Natural killer cell treated with Interleukin-12 subunit alpha and Interleukin-12 subunit beta and Interleukin-15 and Interleukin-18, amount 100 ng/mL, for 72 hours (primary cell): ENCODE data around the gene GLDC. TPM values are rescaled to one million over a fixed set of nuclear protein-coding genes. Genes with fewer than 3 reads are reported as not detected.
A peak's percentile ranks its signal among the peaks of the same experiment; 100 is the strongest.

Experiments
- ATAC-seq, 2 donors: fragments of 150-1000 bp; cut with Tn5 transposase in 1 of 2; sonication (Bioruptor Pico), chemical (Tn5 transposase) in 1 of 2; 2 replicates each; pipeline ENCODE4 v1.10.0; 2021
- DNase-seq: peaks from one replicate; pipeline ENCODE4 v3.0.0; 2022; ENCODE audit warnings: low spot score
- H3K27ac Mint-ChIP-seq, 2 donors: 1 replicate in 1 of 2; 2 replicates in 1 of 2; pipeline ENCODE4 v1.8.0; 2022; ENCODE audit warnings: mixed read lengths in 2 of 2, mild to moderate bottlenecking in 1 of 2, moderate library complexity in 1 of 2
- H3K27me3 Mint-ChIP-seq, 2 donors: 1 replicate in 1 of 2; 2 replicates in 1 of 2; pipeline ENCODE4 v1.8.0; 2022; ENCODE audit warnings: mixed read lengths in 2 of 2
- H3K36me3 Mint-ChIP-seq: one replicate; pipeline ENCODE4 v1.8.0; 2022; ENCODE audit warnings: mixed read lengths
- H3K4me1 Mint-ChIP-seq, 2 donors: 1 replicate in 1 of 2; 2 replicates in 1 of 2; pipeline ENCODE4 v1.8.0; 2022; ENCODE audit warnings: low read depth in 2 of 2, mixed read lengths in 2 of 2, mild to moderate bottlenecking in 1 of 2
- H3K4me3 Mint-ChIP-seq: one replicate; pipeline ENCODE4 v1.8.0; 2022; ENCODE audit warnings: mixed read lengths
- H3K9me3 Mint-ChIP-seq: 2 replicates; pipeline ENCODE4 v1.8.0; 2022; ENCODE audit warnings: mixed read lengths
- total RNA-seq, 2 donors: library from RNA; stranded (reverse); gene quantifications; one replicate each; pipeline ENCODE4 v1.2.3, GENCODE V29; 2022

The GLDC gene
- total RNA-seq, 2 donors from 2014 or later = 1.4 to 15.2 TPM

DNA sequence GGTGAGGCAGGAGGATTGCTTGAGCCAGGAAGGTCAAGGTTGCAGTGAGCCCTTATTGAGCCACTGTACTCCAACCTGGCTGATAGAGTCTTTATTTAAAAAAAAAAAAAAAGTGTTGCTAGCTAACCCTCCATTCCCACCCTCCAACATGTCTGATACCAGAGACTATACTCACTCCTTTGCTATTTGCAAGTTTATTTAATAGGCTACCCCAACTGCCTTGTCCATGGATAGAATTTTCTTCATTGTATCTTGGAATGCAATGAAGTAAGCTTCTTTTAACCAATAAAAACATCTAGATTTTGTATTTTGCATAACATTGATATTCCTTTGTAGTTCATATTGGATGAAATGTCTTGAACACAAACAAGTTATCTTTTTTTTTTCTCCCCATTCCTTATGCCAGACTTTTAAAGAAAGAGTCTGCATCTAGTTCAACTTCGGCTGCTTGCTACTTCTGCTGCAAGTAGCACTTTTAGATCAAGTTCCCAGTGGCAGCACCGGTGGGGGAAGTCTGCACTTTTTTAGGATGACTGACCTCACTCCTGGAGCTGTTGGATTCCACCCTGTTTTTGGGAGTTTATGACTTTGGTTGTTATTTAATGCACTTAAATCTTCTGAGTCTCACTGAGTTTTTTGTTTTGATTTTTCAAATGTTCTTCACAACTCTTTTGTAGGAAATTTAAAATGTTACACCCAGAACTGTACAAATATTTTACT, 120.0 kb downstream of the GLDC start:
- Mint-ChIP-seq H3K36me3 (peaks cover 13% of the 10 kb centered on the region), H3K4me3 (no peak overlapping the region), H3K9me3 (no peaks in the 10 kb centered on the region), H3K27ac (no peak overlapping the region), H3K27me3 (no peaks in the 10 kb centered on the region), H3K4me1 (no peaks in the 10 kb centered on the region)
- ATAC-seq (no peak), DNase-seq (no peak)

DNA sequence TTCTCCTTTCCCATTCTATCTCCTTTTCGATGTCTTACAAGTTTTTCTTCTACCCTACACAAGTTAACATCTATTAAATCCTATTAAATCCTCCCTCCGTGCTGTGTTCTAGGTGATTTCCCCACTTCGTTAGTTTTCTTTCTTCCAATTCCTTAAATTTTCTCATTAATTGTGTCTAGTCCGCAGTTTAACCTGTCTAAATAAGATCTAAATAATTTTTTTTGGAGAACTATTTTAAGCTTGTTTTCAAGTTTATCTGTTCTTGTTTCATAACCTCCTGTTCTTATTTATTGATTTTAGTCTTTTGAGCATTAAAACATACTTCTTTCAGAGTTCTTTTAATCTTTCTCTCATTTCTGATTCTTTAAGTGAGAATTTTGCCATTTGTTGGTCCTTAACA, 123.3 kb downstream of the GLDC start:
- ATAC-seq (no peak), DNase-seq (no peak)
- H3K36me3 Mint-ChIP-seq = peaks cover 18% of the 10 kb centered on the region
- no peaks in the 10 kb centered on the region for H3K27me3 Mint-ChIP-seq
- H3K4me3 Mint-ChIP-seq = no peak overlapping the region
- H3K4me1 Mint-ChIP-seq = no peaks in the 10 kb centered on the region
- no peaks in the 10 kb centered on the region for H3K9me3 Mint-ChIP-seq
- H3K27ac Mint-ChIP-seq = no peak overlapping the region

DNA sequence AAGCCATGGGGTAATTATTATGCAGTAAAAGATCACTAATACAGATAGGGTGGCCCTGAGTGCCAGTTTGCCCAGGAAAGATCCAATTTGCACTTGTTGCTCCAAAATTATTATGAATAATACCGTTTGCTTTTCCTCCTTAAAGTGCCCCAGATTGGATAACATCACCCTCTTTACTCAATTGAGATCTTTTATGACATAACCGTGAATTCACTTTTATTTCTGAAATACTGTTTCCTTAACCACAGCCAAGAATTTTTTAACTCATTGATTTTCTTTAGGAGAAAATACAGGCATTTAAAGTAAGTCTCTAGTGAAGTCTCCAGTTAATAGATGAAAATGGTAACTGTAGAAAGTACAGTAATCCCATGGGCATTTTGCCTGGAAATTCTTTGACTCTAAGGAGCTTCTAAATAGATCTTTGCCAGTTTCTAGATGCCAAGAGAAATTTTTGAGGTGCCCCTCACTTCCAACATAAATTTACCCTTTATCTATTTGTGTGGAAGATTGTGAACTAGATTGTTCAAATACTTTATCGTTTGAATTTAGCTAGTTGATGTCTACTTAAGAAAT, 133.4 kb downstream of the GLDC start:
- peaks cover 7 to 15% of the 10 kb centered on the region in 2 donors for H3K4me1 Mint-ChIP-seq
- H3K36me3 Mint-ChIP-seq = peaks cover 10% of the 10 kb centered on the region

DNA sequence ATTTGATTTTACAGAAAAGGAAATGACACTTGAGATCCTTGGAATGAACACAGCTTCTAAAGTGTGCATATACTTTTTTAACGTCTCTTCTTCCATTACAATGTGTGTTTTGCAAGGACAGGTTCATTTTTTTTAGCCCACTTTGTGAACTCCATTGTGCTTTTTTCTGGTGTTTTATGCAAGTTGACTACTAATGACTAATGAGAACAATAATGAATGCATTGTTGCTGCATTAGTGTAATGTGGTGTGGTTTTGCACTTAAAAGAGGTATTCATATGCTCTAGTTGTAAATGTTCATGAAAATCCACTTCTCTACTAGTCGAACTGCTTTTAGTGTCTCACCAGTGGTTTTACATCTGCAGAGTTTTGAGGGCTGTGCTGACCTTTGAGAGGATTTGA, 139.0 kb downstream of the GLDC start:
- Mint-ChIP-seq H3K36me3 (peaks cover 23% of the 10 kb centered on the region), H3K4me1 (peaks cover 7% of the 10 kb centered on the region in 2 donors), H3K4me3 (no peak overlapping the region), H3K27me3 (no peaks in the 10 kb centered on the region), H3K9me3 (no peaks in the 10 kb centered on the region), H3K27ac (no peak overlapping the region)
- DNase-seq = no peak
- ATAC-seq = no peak

More for the DNA sequence above, 133.4 kb downstream of the GLDC start:
- ATAC-seq (no peak), DNase-seq (no peak)
- Mint-ChIP-seq H3K27me3 (no peaks in the 10 kb centered on the region), H3K27ac (no peak overlapping the region), H3K4me3 (no peak overlapping the region), H3K9me3 (no peaks in the 10 kb centered on the region)

DNA sequence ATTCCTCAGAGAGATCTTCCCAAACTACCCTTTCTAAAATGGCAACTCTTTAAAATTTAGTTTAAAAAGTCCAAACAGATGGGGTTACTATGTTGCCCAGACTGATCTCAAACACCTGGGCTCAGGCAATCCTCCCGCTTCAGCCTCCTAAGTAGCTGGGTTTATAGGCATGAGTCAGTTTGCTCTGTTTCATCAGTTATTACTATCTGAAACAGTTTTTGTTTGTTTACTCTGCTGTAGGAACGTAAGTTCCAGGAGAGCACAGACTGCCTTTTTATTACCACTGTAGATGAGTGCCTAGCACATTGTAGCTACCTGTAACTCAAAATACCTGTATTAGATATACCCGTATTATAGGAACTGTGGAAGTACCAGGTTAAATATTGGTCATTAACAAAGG, 143.1 kb downstream of the GLDC start:
- Mint-ChIP-seq H3K27me3 (no peaks in the 10 kb centered on the region), H3K4me3 (no peak overlapping the region), H3K27ac (no peak overlapping the region), H3K9me3 (no peaks in the 10 kb centered on the region), H3K4me1 (peaks cover 0 to 3% of the 10 kb centered on the region in 2 donors), H3K36me3 (peaks cover 23% of the 10 kb centered on the region)
- no peak for DNase-seq
- no peak for ATAC-seq

DNA sequence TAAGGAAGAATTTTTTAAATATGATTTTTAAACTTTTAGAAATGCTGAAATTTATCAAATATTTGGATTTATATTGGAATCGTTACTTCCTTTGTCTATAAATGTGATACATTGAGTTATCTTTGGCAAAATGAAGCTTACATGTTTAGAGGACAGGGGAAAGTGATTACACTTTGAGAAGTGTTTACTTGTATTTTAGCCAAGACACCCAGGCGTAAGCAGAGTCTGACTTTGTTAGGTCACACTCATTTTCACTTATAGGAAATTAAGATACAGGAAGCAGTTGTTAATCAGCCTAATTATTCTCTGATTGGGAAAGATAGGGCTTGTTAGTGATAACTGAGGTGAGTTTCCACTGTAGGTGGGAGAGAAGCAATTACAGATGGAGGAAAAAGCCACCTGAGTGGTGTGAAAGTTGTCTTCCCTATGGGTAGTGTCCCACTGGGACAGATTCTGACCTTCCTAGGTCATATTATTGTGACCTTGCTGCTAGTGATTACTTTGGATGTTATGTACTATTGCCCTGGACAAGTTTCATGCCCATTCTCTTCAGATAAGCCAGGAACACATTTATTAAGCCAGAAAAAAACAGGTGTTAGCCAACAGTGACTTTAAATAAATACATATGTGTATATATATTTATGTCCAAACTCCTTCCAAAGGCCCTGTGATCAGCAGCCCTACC, 143.9 kb downstream of the GLDC start:
- Mint-ChIP-seq H3K4me1 (peaks cover 0 to 3% of the 10 kb centered on the region in 2 donors), H3K27ac (no peak overlapping the region)

DNA sequence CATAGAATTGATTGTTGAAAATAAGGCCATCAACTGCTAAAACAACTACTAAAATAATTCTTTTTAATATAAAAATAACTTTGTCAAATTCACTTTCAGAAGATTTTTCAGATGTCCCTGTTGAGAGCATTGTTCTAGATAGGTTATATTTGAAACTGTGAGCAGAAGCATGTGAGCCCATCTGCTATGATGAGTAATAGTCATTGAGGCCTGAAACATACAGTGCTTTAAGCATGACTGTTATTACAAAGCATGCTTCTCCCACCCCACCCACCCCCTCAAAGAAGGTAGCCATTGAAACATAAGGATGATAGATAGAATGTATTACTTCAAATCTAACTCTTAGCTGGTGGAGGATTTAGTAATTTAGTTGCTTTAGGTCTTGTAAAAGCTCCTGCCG, 146.5 kb downstream of the GLDC start:
- Mint-ChIP-seq H3K4me1 (peaks cover 0 to 3% of the 10 kb centered on the region in 2 donors), H3K4me3 (no peak overlapping the region), H3K27ac (peak overlapping the region in 1 of 2 donors; percentile 4), H3K27me3 (no peaks in the 10 kb centered on the region), H3K9me3 (no peaks in the 10 kb centered on the region), H3K36me3 (peaks cover 14% of the 10 kb centered on the region)
- no peak for ATAC-seq
- DNase-seq = no peak

More for the DNA sequence above, 143.9 kb downstream of the GLDC start:
- ATAC-seq (no peak), DNase-seq (no peak)
- Mint-ChIP-seq H3K9me3 (no peaks in the 10 kb centered on the region), H3K36me3 (peaks cover 26% of the 10 kb centered on the region), H3K27me3 (no peaks in the 10 kb centered on the region), H3K4me3 (no peak overlapping the region)

DNA sequence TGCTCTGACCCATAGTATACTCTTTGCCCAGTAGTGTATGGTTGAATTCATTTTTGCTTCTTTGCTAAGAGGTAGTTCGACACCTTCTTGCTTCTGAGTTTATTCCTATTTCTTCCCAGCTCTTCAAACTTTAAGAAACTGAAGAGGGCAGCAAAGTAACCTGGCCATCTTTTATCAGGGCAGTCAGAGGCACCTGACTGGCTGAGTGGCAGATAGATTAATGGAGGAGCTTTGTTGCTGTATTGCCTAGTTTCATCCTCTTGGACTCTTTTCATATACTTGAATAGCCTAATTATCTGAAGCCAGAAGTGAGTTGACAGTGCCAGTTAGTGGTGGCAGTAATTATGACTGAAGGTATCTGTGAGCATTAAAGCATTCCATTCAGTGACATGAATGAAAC, 150.1 kb downstream of the GLDC start:
- H3K27ac Mint-ChIP-seq = no peak overlapping the region

DNA sequence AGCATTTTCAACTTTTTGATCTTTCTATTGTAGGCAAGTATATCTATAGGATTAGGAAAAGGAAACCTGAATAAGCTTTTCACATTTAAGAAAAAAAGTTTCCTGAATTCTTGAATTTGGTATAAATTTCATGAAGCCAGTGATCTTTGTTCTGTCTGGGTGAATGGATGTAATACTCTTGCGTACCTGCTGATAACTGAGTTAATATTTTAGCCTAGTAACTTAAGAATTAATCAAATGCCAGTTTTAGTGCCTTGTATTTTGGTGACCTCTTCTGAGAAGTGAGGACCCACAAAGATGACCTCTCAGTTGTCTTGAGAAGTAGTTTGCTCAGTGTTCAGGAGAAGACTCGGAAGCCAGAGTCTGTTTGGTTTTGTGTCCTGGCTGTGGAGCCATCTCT, 154.7 kb downstream of the GLDC start:
- H3K27ac Mint-ChIP-seq = no peak overlapping the region
- no peak overlapping the region for H3K4me3 Mint-ChIP-seq
- no peaks in the 10 kb centered on the region for H3K9me3 Mint-ChIP-seq
- H3K36me3 Mint-ChIP-seq = peaks cover 7% of the 10 kb centered on the region
- no peak for ATAC-seq
- H3K27me3 Mint-ChIP-seq = no peaks in the 10 kb centered on the region
- H3K4me1 Mint-ChIP-seq = peaks cover 5 to 7% of the 10 kb centered on the region in 2 donors
- DNase-seq = no peak

More for the DNA sequence above, 150.1 kb downstream of the GLDC start:
- Mint-ChIP-seq H3K4me1 (peaks cover 0 to 10% of the 10 kb centered on the region in 2 donors), H3K27me3 (no peaks in the 10 kb centered on the region), H3K36me3 (peaks cover 13% of the 10 kb centered on the region), H3K9me3 (no peaks in the 10 kb centered on the region), H3K4me3 (no peak overlapping the region)
- ATAC-seq (no peak), DNase-seq (no peak)

DNA sequence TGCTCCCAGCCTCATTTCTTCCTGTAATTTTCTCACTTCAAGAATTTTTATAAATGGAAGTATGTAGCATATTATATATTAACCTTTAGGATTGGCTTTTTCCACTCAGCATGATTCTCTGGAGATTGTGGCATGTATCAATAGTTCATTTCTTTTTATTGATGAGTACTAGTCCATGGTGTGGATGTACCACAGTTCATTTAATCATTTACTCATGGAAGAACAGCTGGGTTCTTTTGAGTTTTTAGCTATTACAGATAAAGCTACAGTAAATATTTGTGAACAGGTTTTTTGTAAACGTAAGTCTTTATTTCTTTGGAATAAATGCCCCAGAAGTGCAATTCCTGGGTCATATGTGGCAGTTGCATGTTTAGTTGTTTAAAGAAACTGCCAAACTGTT, 156.4 kb downstream of the GLDC start:
- H3K36me3 Mint-ChIP-seq = peaks cover 17% of the 10 kb centered on the region
- H3K27me3 Mint-ChIP-seq = no peaks in the 10 kb centered on the region
- DNase-seq (no peak), ATAC-seq (no peak)
- H3K4me3 Mint-ChIP-seq = no peak overlapping the region
- no peaks in the 10 kb centered on the region for H3K9me3 Mint-ChIP-seq
- no peak overlapping the region for H3K27ac Mint-ChIP-seq
- H3K4me1 Mint-ChIP-seq = peaks cover 5 to 7% of the 10 kb centered on the region in 2 donors

DNA sequence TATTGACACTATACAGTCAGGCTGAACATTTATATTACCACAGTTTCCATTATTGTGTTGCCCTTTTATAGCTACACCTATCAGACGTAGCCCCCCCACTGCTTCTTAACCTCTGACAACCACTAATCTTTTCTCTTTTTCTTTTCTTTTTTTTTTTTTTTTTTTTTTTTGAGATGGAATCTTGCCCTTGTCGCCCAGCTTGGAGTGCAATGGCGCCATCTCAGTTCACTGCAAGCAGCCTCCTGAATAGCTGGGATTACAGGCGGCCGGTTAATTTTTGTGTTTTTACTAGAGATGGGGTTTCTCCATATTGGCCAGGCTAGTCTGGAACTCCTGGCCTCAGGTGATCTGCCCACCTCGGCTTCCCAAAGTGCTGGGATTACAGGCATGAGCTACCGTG, 157.1 kb downstream of the GLDC start:
- Mint-ChIP-seq H3K36me3 (peaks cover 17% of the 10 kb centered on the region), H3K9me3 (no peaks in the 10 kb centered on the region), H3K27me3 (no peaks in the 10 kb centered on the region), H3K4me1 (peaks cover 5 to 7% of the 10 kb centered on the region in 2 donors), H3K4me3 (no peak overlapping the region), H3K27ac (no peak overlapping the region)
- ATAC-seq = no peak
- DNase-seq = no peak

DNA sequence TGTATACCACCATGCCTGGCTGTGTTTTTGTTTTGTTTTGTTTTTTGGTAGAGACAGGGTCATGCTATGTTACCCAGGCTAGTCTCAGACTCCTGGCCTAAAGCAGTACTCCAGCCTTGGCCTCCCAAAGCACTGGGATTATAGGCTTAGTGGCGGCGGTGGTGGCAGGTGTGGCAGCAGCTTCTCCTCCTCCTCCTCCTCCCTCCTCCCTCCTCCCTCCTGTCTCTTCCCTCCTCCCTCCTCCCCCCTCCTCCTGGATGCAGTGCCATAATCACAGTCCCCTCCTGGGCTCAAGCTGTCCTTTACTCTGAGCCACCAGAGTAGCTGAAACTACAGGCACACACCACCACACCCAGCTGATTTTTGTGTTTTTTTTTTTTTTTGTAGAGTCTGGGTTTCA, 161.3 kb downstream of the GLDC start:
- ATAC-seq (no peak), DNase-seq (no peak)
- Mint-ChIP-seq H3K9me3 (no peaks in the 10 kb centered on the region), H3K27me3 (no peaks in the 10 kb centered on the region), H3K4me3 (no peak overlapping the region), H3K4me1 (no peaks in the 10 kb centered on the region), H3K27ac (no peak overlapping the region), H3K36me3 (peaks cover 13% of the 10 kb centered on the region)
